CD4-positive, alpha-beta T cell (primary cell): ENCODE data around the gene FBXW2. TPM values are rescaled to one million over a fixed set of nuclear protein-coding genes. Genes with fewer than 3 reads are reported as not detected.

Experiments
- ATAC-seq: fragments of 200-7000 bp; cut with Tn5 transposase; one replicate; pipeline ENCODE4 v1.10.0; 2022; ENCODE audit warnings: mild to moderate bottlenecking; ENCODE audit not compliant: poor library complexity
- CTCF ChIA-PET: fragments of 350-600 bp; sonication (Branson Sonifier 250); formaldehyde crosslinking; loops from one replicate; lab custom pipeline; 2021; ENCODE audit warnings: antibody characterized with exemption, inconsistent platforms; lab: Charles Lee
- POLR2A ChIA-PET: fragments of 350-600 bp; sonication (Branson Sonifier 250); formaldehyde crosslinking; loops from one replicate; lab custom pipeline; 2021; ENCODE audit warnings: antibody characterized with exemption, inconsistent platforms; lab: Charles Lee
- DNase-seq, 14 experiments: peaks; one replicate each; pipeline ENCODE4 v3.0.0-alpha.2; 2013 to 2020; ENCODE audit warnings: mixed read lengths in 2 of 14
- H3K27ac ChIP-seq, 2 donors: one replicate each; pipeline versions ENCODE4 v1.5.1 to v1.7.0; 2013; ENCODE audit warnings: low read length in 2 of 2, low read depth in 1 of 2, mild to moderate bottlenecking in 1 of 2
- H3K27me3 ChIP-seq, 2 experiments: 1 replicate in 1 of 2; 2 replicates in 1 of 2; pipeline versions ENCODE4 v1.6.1 to v1.7.0; 2013; ENCODE audit warnings: low read length in 2 of 2, control low read depth in 1 of 2, mild to moderate bottlenecking in 1 of 2, moderate library complexity in 1 of 2; ENCODE audit not compliant: insufficient read depth in 2 of 2, control insufficient read depth in 1 of 2
- H3K36me3 ChIP-seq: one replicate; pipeline ENCODE4 v1.6.1; 2013; ENCODE audit warnings: low read length, control low read depth; ENCODE audit not compliant: insufficient read depth
- H3K4me1 ChIP-seq: one replicate; pipeline ENCODE4 v1.6.1; 2013; ENCODE audit warnings: low read length, control low read depth; ENCODE audit not compliant: insufficient read depth
- H3K4me3 ChIP-seq: one replicate; pipeline ENCODE4 v1.5.1; 2013; ENCODE audit warnings: mild to moderate bottlenecking, low read length, moderate library complexity
- H3K9me3 ChIP-seq, 2 experiments: 1 replicate in 1 of 2; 2 replicates in 1 of 2; pipeline versions ENCODE4 v1.6.1 to v1.7.0; 2013; ENCODE audit warnings: low read length in 2 of 2, mild to moderate bottlenecking in 2 of 2, control low read depth in 1 of 2, moderate library complexity in 1 of 2; ENCODE audit not compliant: control insufficient read depth in 1 of 2, insufficient read depth in 1 of 2
- H3K27ac Mint-ChIP-seq: one replicate; pipeline ENCODE4 v1.8.0; 2020; ENCODE audit warnings: mixed read lengths
- H3K27me3 Mint-ChIP-seq: one replicate; pipeline ENCODE4 v1.8.0; 2021; ENCODE audit warnings: mixed read lengths
- H3K36me3 Mint-ChIP-seq: one replicate; pipeline ENCODE4 v1.8.0; 2021; ENCODE audit warnings: low read depth, mixed read lengths
- H3K4me1 Mint-ChIP-seq: one replicate; pipeline ENCODE4 v1.8.0; 2021; ENCODE audit warnings: low read depth, mixed read lengths
- H3K4me3 Mint-ChIP-seq: one replicate; pipeline ENCODE4 v1.8.0; 2020; ENCODE audit warnings: mild to moderate bottlenecking, mixed read lengths
- H3K9me3 Mint-ChIP-seq: one replicate; pipeline ENCODE4 v1.8.0; 2020; ENCODE audit warnings: mixed read lengths
- CTCF ChIP-seq: fragments of 200-600 bp; IDR thresholded peaks from one replicate; pipeline ENCODE4 v1.8.0; 2022; ENCODE audit warnings: antibody characterized with exemption, mild to moderate bottlenecking
- intact Hi-C, 2 experiments: fragments of 100-400 bp; cut with DNase I in 1 of 2; cut with micrococcal nuclease in 1 of 2; formaldehyde crosslinking; loops; one replicate each; pipeline versions ENCODE4 v1.15.1 to v1.9.0; 2023 to 2025; cut with DNase I, micrococcal nuclease
- total RNA-seq, 174 experiments: library from RNA in 2 of 174; stranded (reverse) in 2 of 174; gene quantifications; one replicate each; pipeline ENCODE4 v1.2.3 and lab custom pipeline; 2021 to 2026

Gene FBXW2
- total RNA-seq, 2 experiments from 2014 or later, result 58.7 to 64.7 TPM

GRCh38 chr9:120801441-120801840 lies 8.2 kb upstream of the FBXW2 start:
- Histone ChIP-seq H3K27ac (no peak overlapping the region), H3K27me3 (no peaks in the 10 kb centered on the region), H3K36me3 (no peaks in the 10 kb centered on the region), H3K9me3 (peaks cover 13 to 16% of the 10 kb centered on the region in 2 experiments), H3K4me3 (no peak overlapping the region), H3K4me1 (no peaks in the 10 kb centered on the region)
- DNase-seq (no peak), ATAC-seq (no peak)
- intact Hi-C loops, result no loop called here
- no peak for TF ChIP-seq CTCF
- CTCF ChIA-PET, result no interaction called here
- peaks cover 6% of the 10 kb centered on the region for H3K9me3 Mint-ChIP-seq
- no peaks in the 10 kb centered on the region for H3K27me3 Mint-ChIP-seq
- no peak overlapping the region for H3K27ac Mint-ChIP-seq
- POLR2A ChIA-PET, result no interaction called here
- H3K36me3 Mint-ChIP-seq, result peaks cover 9% of the 10 kb centered on the region
- no peaks in the 10 kb centered on the region for H3K4me1 Mint-ChIP-seq
- no peak overlapping the region for H3K4me3 Mint-ChIP-seq

- Mint-ChIP-seq H3K4me1 (peaks cover 82% of the 10 kb centered on the region), H3K36me3 (peaks cover 60% of the 10 kb centered on the region), H3K9me3 (no peaks in the 10 kb centered on the region), H3K27ac (peak overlapping the region; percentile 92), H3K27me3 (no peaks in the 10 kb centered on the region), H3K4me3 (peak overlapping the region; percentile 88)
- peaks cover 22% of the 10 kb centered on the region for H3K36me3 ChIP-seq
- DNase-seq, result no peak
- TF ChIP-seq CTCF, result no peak
- CTCF ChIA-PET, result interaction anchor here (0.6 to 1.1 kb wide), 2 partner anchors 529 to 570 kb away, joined by 3 read pairs; no protein-coding TSS in a partner anchor
- ATAC-seq, result no peak
- H3K27ac ChIP-seq, result no peak overlapping the region
- intact Hi-C loops, result loop anchor here in 1 of 2 experiments (5.0 kb wide), 2 partner anchors 79 to 411 kb away; partner anchors contain the start of genes MEGF9 and RAB14
- no peaks in the 10 kb centered on the region for H3K27me3 ChIP-seq
- POLR2A ChIA-PET, result interaction anchor here (1.0 to 1.2 kb wide), 2 partner anchors 34 to 77 kb away, joined by 3 read pairs; no protein-coding TSS in a partner anchor
- no peak overlapping the region for H3K4me3 ChIP-seq
- H3K9me3 ChIP-seq, result no peaks in the 10 kb centered on the region
- H3K4me1 ChIP-seq, result peaks cover 45% of the 10 kb centered on the region
These were observed 2.1 kb downstream of the FBXW2 start for GRCh38 chr9:120791161-120791560.

GRCh38 chr9:120787933-120788332 lies 5.3 kb downstream of the FBXW2 start:
- no peak for DNase-seq
- peaks cover 89% of the 10 kb centered on the region for H3K4me1 Mint-ChIP-seq
- no peak overlapping the region for H3K27ac ChIP-seq
- no peak overlapping the region for H3K4me3 ChIP-seq
- H3K9me3 ChIP-seq, result no peaks in the 10 kb centered on the region
- H3K27ac Mint-ChIP-seq, result peak overlapping the region; percentile 2
- ATAC-seq, result no peak
- H3K9me3 Mint-ChIP-seq, result no peaks in the 10 kb centered on the region
- H3K4me3 Mint-ChIP-seq, result no peak overlapping the region
- peaks cover 40% of the 10 kb centered on the region for H3K4me1 ChIP-seq
- peaks cover 39% of the 10 kb centered on the region for H3K36me3 ChIP-seq
- POLR2A ChIA-PET, result interaction anchor here (0.8 kb wide), 1 partner anchor 8 kb away, joined by 3 read pairs; no protein-coding TSS in a partner anchor
- peaks cover 85% of the 10 kb centered on the region for H3K36me3 Mint-ChIP-seq
- no peaks in the 10 kb centered on the region for H3K27me3 ChIP-seq
- CTCF ChIA-PET, result no interaction called here
- no peak for TF ChIP-seq CTCF
- intact Hi-C loops, result no loop called here
- no peaks in the 10 kb centered on the region for H3K27me3 Mint-ChIP-seq
